ENCODE data around the gene SNX30.

The SNX30 gene

DNA sequence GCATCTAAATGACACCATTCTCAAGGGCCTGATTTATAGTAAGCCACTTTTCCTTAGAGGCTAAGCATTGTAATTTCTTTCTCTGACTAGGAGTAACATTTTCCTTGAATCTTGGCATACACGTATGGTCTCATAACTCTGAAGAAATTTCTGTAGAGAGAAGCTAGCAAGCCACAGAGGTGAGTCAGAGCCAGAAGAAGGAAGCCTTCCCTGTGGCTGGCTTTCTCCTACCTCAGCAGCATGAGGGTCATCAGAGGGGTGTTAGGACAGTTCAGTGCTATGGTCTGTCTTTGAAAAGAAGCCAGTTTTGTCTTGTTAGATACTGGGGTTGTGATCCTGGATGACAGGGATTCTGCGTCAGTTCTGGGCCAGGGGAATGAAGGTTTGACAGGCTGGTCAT lies 3.2 kb downstream of the SNX30 start:
- TF ChIP-seq, protein P1, sequence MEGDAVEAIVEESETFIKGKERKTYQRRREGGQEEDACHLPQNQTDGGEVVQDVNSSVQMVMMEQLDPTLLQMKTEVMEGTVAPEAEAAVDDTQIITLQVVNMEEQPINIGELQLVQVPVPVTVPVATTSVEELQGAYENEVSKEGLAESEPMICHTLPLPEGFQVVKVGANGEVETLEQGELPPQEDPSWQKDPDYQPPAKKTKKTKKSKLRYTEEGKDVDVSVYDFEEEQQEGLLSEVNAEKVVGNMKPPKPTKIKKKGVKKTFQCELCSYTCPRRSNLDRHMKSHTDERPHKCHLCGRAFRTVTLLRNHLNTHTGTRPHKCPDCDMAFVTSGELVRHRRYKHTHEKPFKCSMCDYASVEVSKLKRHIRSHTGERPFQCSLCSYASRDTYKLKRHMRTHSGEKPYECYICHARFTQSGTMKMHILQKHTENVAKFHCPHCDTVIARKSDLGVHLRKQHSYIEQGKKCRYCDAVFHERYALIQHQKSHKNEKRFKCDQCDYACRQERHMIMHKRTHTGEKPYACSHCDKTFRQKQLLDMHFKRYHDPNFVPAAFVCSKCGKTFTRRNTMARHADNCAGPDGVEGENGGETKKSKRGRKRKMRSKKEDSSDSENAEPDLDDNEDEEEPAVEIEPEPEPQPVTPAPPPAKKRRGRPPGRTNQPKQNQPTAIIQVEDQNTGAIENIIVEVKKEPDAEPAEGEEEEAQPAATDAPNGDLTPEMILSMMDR (conservative IDR thresholded peaks at IDR 0.05) = no peak
- no peak overlapping the region for H3K27ac ChIP-seq

DNA sequence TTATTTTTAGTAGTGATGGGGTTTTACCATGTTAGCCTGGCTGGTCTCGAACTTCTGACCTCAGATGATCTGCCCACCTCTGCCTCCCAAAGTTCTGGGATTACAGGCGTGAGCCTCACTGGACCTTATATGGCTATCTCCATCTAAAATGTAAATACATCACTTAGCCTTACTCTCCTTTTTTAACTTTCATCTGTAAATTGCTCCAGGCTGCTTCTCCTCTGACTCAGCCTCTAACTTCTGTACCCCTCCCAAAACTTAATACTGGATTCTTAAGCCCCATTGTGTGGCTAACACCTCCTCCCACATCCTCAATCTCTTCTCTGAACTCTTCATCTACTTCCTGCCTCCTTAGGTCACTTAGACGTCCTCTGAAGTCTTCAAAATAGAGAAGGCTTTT lies 4.0 kb downstream of the SNX30 start:
- H3K27ac ChIP-seq = no peak overlapping the region
- TF ChIP-seq, protein P1 (conservative IDR thresholded peaks at IDR 0.05) = no peak

- TF ChIP-seq, protein P1 (conservative IDR thresholded peaks at IDR 0.05) = no peak
- H3K27ac ChIP-seq = no peak overlapping the region
These were observed 4.5 kb downstream of the SNX30 start for GRCh38 chr9:112755016-112755427.

- no peak overlapping the region for H3K27ac ChIP-seq
These were observed 5.1 kb downstream of the SNX30 start for GRCh38 chr9:112755675-112756074.

DNA sequence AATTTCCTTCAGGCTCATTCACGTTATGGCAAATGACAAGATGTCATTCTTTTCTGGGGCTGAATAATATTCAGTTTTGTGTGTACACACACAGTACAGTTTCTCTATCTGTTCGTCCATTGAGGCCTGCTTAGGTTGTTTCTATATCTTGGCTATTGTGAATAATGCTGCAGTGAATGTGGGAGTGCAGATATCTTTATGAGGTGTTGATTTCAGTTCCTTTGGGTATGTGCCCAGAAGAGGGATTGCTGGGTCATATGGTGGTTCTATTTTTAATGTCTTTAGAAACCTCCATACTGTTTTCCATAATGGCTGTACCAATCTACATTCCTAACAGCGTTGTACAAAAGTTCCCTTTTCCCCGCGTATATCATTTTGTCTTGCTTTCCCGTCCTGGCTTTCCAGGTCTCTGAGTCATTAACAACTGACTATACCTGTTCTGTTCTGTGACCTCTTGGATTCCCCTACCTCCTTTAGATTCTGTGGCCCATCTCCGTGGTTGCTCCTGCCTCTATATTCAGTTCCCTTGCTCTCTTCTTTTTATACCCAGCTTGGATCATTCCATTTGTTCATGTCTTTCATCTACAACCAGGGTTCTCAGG lies 6.8 kb downstream of the SNX30 start:
- TF ChIP-seq, protein P1 (conservative IDR thresholded peaks at IDR 0.05) = no peak
- H3K27ac ChIP-seq = peak overlapping the region; percentile 15; the same call in 1 of the 2 replicates

More at GRCh38 chr9:112755675-112756074, 5.1 kb downstream of the SNX30 start:
- TF ChIP-seq, protein P1 (conservative IDR thresholded peaks at IDR 0.05) = no peak

DNA sequence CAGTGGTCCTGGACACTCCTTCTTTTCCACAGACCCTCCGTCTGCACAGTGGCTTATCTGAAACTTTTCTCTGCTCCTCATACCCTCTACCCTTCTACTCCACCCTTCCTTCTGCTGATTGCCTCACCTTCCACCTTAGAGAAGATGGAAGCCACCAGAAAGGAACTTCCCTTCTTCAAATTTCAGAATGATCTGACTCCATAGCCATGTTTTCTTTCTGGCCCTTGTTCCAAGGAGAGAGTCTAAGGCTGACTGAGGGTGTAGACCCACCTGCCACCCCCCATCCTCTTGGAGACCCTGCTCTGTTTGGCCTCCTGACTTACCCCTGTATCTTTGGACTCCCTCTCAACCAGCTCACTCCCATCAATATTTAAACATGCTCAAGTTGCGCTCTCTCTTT lies 7.4 kb downstream of the SNX30 start:
- TF ChIP-seq, protein P1 (conservative IDR thresholded peaks at IDR 0.05) = no peak
- no peak overlapping the region for H3K27ac ChIP-seq

GRCh38 chr9:112760821-112761220 lies 10.3 kb downstream of the SNX30 start:
- TF ChIP-seq, protein P1 (conservative IDR thresholded peaks at IDR 0.05) = no peak
- no peak overlapping the region for H3K27ac ChIP-seq
